Measurements from ENCODE around the gene RAB37.

- no peak for TF ChIP-seq EZH2 (IDR thresholded peaks at IDR 0.05; ENCODE audit: borderline replicate concordance, insufficient read depth, low read length, poor library complexity, severe bottlenecking)
- TF ChIP-seq, protein P1, sequence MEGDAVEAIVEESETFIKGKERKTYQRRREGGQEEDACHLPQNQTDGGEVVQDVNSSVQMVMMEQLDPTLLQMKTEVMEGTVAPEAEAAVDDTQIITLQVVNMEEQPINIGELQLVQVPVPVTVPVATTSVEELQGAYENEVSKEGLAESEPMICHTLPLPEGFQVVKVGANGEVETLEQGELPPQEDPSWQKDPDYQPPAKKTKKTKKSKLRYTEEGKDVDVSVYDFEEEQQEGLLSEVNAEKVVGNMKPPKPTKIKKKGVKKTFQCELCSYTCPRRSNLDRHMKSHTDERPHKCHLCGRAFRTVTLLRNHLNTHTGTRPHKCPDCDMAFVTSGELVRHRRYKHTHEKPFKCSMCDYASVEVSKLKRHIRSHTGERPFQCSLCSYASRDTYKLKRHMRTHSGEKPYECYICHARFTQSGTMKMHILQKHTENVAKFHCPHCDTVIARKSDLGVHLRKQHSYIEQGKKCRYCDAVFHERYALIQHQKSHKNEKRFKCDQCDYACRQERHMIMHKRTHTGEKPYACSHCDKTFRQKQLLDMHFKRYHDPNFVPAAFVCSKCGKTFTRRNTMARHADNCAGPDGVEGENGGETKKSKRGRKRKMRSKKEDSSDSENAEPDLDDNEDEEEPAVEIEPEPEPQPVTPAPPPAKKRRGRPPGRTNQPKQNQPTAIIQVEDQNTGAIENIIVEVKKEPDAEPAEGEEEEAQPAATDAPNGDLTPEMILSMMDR (IDR thresholded peaks at IDR 0.05; ENCODE audit: poor library complexity, severe bottlenecking) = no peak
- TF ChIP-seq RAD21 (conservative IDR thresholded peaks at IDR 0.05) = no peak
- no peak for TF ChIP-seq EP300 (conservative IDR thresholded peaks at IDR 0.05; ENCODE audit: poor library complexity, severe bottlenecking)
- TF ChIP-seq, protein P2, sequence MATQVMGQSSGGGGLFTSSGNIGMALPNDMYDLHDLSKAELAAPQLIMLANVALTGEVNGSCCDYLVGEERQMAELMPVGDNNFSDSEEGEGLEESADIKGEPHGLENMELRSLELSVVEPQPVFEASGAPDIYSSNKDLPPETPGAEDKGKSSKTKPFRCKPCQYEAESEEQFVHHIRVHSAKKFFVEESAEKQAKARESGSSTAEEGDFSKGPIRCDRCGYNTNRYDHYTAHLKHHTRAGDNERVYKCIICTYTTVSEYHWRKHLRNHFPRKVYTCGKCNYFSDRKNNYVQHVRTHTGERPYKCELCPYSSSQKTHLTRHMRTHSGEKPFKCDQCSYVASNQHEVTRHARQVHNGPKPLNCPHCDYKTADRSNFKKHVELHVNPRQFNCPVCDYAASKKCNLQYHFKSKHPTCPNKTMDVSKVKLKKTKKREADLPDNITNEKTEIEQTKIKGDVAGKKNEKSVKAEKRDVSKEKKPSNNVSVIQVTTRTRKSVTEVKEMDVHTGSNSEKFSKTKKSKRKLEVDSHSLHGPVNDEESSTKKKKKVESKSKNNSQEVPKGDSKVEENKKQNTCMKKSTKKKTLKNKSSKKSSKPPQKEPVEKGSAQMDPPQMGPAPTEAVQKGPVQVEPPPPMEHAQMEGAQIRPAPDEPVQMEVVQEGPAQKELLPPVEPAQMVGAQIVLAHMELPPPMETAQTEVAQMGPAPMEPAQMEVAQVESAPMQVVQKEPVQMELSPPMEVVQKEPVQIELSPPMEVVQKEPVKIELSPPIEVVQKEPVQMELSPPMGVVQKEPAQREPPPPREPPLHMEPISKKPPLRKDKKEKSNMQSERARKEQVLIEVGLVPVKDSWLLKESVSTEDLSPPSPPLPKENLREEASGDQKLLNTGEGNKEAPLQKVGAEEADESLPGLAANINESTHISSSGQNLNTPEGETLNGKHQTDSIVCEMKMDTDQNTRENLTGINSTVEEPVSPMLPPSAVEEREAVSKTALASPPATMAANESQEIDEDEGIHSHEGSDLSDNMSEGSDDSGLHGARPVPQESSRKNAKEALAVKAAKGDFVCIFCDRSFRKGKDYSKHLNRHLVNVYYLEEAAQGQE (IDR thresholded peaks at IDR 0.05; ENCODE audit: borderline replicate concordance) = no peak
- TF ChIP-seq MXI1 (conservative IDR thresholded peaks at IDR 0.05; ENCODE audit: poor library complexity, severe bottlenecking) = no peak
- no peak for TF ChIP-seq POLR2AphosphoS5 (IDR thresholded peaks at IDR 0.05)
Observed at GRCh38 chr17:74773871-74774286, 36.8 kb downstream of the RAB37 start.
